HEK293 (cell line): Measurements from ENCODE around the gene SH3BP5.

Source experiments
- CTCF ChIA-PET: fragments of 350-600 bp; formaldehyde crosslinking; extraction: SDS; loops from one replicate; lab custom pipeline; 2021; ENCODE audit warnings: antibody characterized with exemption; lab: Yijun Ruan, JAX
- POLR2A ChIA-PET: fragments of 300-600 bp; formaldehyde crosslinking; extraction: SDS; loops from one replicate; lab custom pipeline; 2020; ENCODE audit warnings: antibody characterized with exemption, inconsistent platforms; lab: Yijun Ruan, JAX
- H3K27ac ChIP-seq: fragments of 200-500 bp; sonication (Bioruptor generic); 2 replicates; pipeline ENCODE4 v1.5.1; 2014; ENCODE audit warnings: low read depth, low read length, control low read depth, inconsistent platforms; ENCODE audit errors: extremely low read depth
- H3K36me3 ChIP-seq, 2 experiments: fragments of 200-500 bp in 1 of 2; sonication (Bioruptor generic) in 1 of 2; 1 replicate in 1 of 2; 2 replicates in 1 of 2; pipeline ENCODE4 v1.5.1; 2014 to 2017; ENCODE audit warnings: inconsistent platforms in 2 of 2, low read length in 2 of 2; ENCODE audit not compliant: control insufficient read depth in 2 of 2, insufficient read depth in 1 of 2
- H3K4me1 ChIP-seq: fragments of 200-500 bp; sonication (Bioruptor generic); 2 replicates; pipeline ENCODE4 v1.5.1; 2014; ENCODE audit warnings: mild to moderate bottlenecking, low read length, inconsistent platforms; ENCODE audit not compliant: control insufficient read depth, insufficient read depth
- H3K4me3 ChIP-seq: 2 replicates; pipeline ENCODE4 v1.5.1; 2011; ENCODE audit warnings: low read depth, mild to moderate bottlenecking, control low read depth, low read length, moderate library complexity
- H3K9me3 ChIP-seq: fragments of 200-500 bp; sonication (Bioruptor generic); 2 replicates; pipeline ENCODE4 v1.5.1; 2014; ENCODE audit warnings: low read depth, low read length, inconsistent platforms; ENCODE audit not compliant: control insufficient read depth, insufficient read depth
- ATF2 ChIP-seq: fragments of 450-650 bp; formaldehyde crosslinking; IDR thresholded peaks from 2 replicates; pipeline ENCODE4 v1.5.1; 2016; ENCODE audit warnings: missing biosample characterization, missing genetic modification characterization, low read depth
- KLF1 ChIP-seq: fragments of 450-650 bp; formaldehyde crosslinking; IDR thresholded peaks from 2 replicates; pipeline ENCODE4 v1.5.1; 2016; ENCODE audit warnings: missing biosample characterization, missing genetic modification characterization
- KLF10 ChIP-seq: fragments of 450-650 bp; IDR thresholded peaks from 2 replicates; pipeline ENCODE4 v1.5.1; 2018; ENCODE audit warnings: missing biosample characterization, mild to moderate bottlenecking, missing genetic modification characterization
- MYNN ChIP-seq: fragments of 450-650 bp; formaldehyde crosslinking; IDR thresholded peaks from 2 replicates; pipeline ENCODE4 v1.5.1; 2016; ENCODE audit warnings: missing biosample characterization, missing genetic modification characterization, borderline replicate concordance
- PRDM2 ChIP-seq: fragments of 450-650 bp; formaldehyde crosslinking; IDR thresholded peaks from 2 replicates; pipeline ENCODE4 v1.5.1; 2016; ENCODE audit warnings: missing biosample characterization, missing genetic modification characterization, borderline replicate concordance
- SP7 ChIP-seq: fragments of 450-650 bp; formaldehyde crosslinking; IDR thresholded peaks from 2 replicates; pipeline ENCODE4 v1.5.1; 2016; ENCODE audit warnings: missing biosample characterization, missing genetic modification characterization
- TSHZ1 ChIP-seq: fragments of 450-650 bp; formaldehyde crosslinking; IDR thresholded peaks from 2 replicates; pipeline ENCODE4 v1.5.1; 2016; ENCODE audit warnings: missing biosample characterization, missing genetic modification characterization, borderline replicate concordance
- ZNF184 ChIP-seq: fragments of 450-650 bp; IDR thresholded peaks from 2 replicates; pipeline ENCODE4 v1.5.1; 2018; ENCODE audit warnings: missing biosample characterization, mild to moderate bottlenecking, missing genetic modification characterization
- ZNF274 ChIP-seq, 2 experiments: fragments of 200-500 bp in 1 of 2; fragments of 450-650 bp in 1 of 2; sonication (Bioruptor generic) in 1 of 2; formaldehyde crosslinking in 1 of 2; IDR thresholded peaks; 2 replicates each; pipeline versions ENCODE4 v1.5.1 to v1.6.1; 2014 to 2016; ENCODE audit warnings: borderline replicate concordance in 1 of 2, inconsistent platforms in 1 of 2, low read length in 1 of 2, missing biosample characterization in 1 of 2, missing genetic modification characterization in 1 of 2
- ZNF354C ChIP-seq: fragments of 450-650 bp; formaldehyde crosslinking; IDR thresholded peaks from 2 replicates; pipeline ENCODE4 v1.5.1; 2016; ENCODE audit warnings: missing biosample characterization, missing genetic modification characterization, low read depth, borderline replicate concordance
- ZNF394 ChIP-seq: fragments of 450-650 bp; formaldehyde crosslinking; IDR thresholded peaks from 2 replicates; pipeline ENCODE4 v1.5.1; 2016; ENCODE audit warnings: missing biosample characterization, missing genetic modification characterization, mild to moderate bottlenecking, moderate library complexity, borderline replicate concordance
- ZNF549 ChIP-seq: fragments of 450-650 bp; IDR thresholded peaks from 2 replicates; pipeline ENCODE4 v1.5.1; 2018; ENCODE audit warnings: missing biosample characterization, missing genetic modification characterization, mild to moderate bottlenecking, inconsistent platforms, moderate library complexity
- ZNF837 ChIP-seq: fragments of 450-650 bp; formaldehyde crosslinking; IDR thresholded peaks from 2 replicates; pipeline ENCODE4 v1.5.1; 2016; ENCODE audit warnings: missing biosample characterization, missing genetic modification characterization

The SH3BP5 gene

GRCh38 chr3:15289661-15290060 lies 42.7 kb downstream of the SH3BP5 start:
- peaks cover 8% of the 10 kb centered on the region for H3K4me1 ChIP-seq
- no peaks in the 10 kb centered on the region for H3K36me3 ChIP-seq
- POLR2A ChIA-PET = no interaction called here
- TF ChIP-seq ZNF549 (tag by site-specific recombination) = no peak
- no peak for TF ChIP-seq KLF10 (tag by site-specific recombination)
- TF ChIP-seq ZNF184 (tag by site-specific recombination) = no peak
- TF ChIP-seq, all 188 proteins: peak for 0
- CTCF ChIA-PET = interaction anchor here (1.1 kb wide), 1 partner anchor 22 kb away, joined by 3 read pairs; no protein-coding TSS in a partner anchor
- H3K9me3 ChIP-seq = no peaks in the 10 kb centered on the region
- H3K4me3 ChIP-seq = no peak overlapping the region
- no peak overlapping the region for H3K27ac ChIP-seq

- Histone ChIP-seq H3K4me1 (peaks cover 9% of the 10 kb centered on the region), H3K4me3 (no peak overlapping the region), H3K27ac (no peak overlapping the region), H3K36me3 (no peaks in the 10 kb centered on the region), H3K9me3 (no peaks in the 10 kb centered on the region)
- TF ChIP-seq ZNF354C (tag by site-specific recombination) (no peak), PRDM2 (tag by site-specific recombination) (no peak), KLF1 (tag by site-specific recombination) (no peak), ZNF274 (IDR thresholded peaks at IDR 0.05; ENCODE audit: low read length) (no peak), ZNF274 (tag by site-specific recombination; IDR thresholded peaks at IDR 0.05; ENCODE audit: borderline replicate concordance) (no peak), ZNF837 (tag by site-specific recombination) (no peak)
- POLR2A ChIA-PET = no interaction called here
- CTCF ChIA-PET = interaction anchor here (0.5 kb wide), 1 partner anchor 110 kb away, joined by 3 read pairs; no protein-coding TSS in a partner anchor
Observed at GRCh38 chr3:15288331-15289035, 43.9 kb downstream of the SH3BP5 start.

GRCh38 chr3:15287565-15288330 lies 44.6 kb downstream of the SH3BP5 start:
- H3K4me1 ChIP-seq = peaks cover 9% of the 10 kb centered on the region
- TF ChIP-seq ZNF394 (tag by site-specific recombination) = no peak
- peak; percentile 40; the same call in 1 of the 2 replicates for TF ChIP-seq ATF2 (tag by site-specific recombination)
- peak; percentile 84 for TF ChIP-seq MYNN (tag by site-specific recombination)
- TF ChIP-seq TSHZ1 (tag by site-specific recombination) = no peak
- no peak for TF ChIP-seq ZNF837 (tag by site-specific recombination)
- peak; percentile 40; the same call in 1 of the 2 replicates for TF ChIP-seq SP7 (tag by site-specific recombination)
- H3K9me3 ChIP-seq = no peaks in the 10 kb centered on the region
- no peak overlapping the region for H3K27ac ChIP-seq
- no peaks in the 10 kb centered on the region for H3K36me3 ChIP-seq
- H3K4me3 ChIP-seq = no peak overlapping the region
- POLR2A ChIA-PET = no interaction called here
- CTCF ChIA-PET = interaction anchor here (0.5 to 1.5 kb wide), 2 partner anchors 20 to 110 kb away, joined by 3 to 8 read pairs; no protein-coding TSS in a partner anchor
